ENCODE measurements around the gene STAM2.
A peak's percentile ranks its signal among the peaks of the same experiment; 100 is the strongest.
"Not testable (repeated sequence)": the region's sequence is repeated elsewhere in the genome, so short reads cannot be mapped to it uniquely, and the experiment has no call there.

The STAM2 gene

GRCh38 chr2:152175368-152176112 lies at the start of gene STAM2:
TSS of gene STAM2 (minus strand) at chr2:152175763. CDS start at chr2:152175642, 121 bp downstream.
- Histone ChIP-seq H3K9ac (ENCODE audit: low read length) (peak within 1 kb of the TSS; percentile 96), H3K36me3 (ENCODE audit: insufficient read depth, low read length) (no peaks in the 10 kb centered on the region), H3K27ac (ENCODE audit: low read depth, low read length) (peak within 1 kb of the TSS; percentile 93), H3K4me3 (ENCODE audit: low read depth in 1 of 2, low read length in 2 of 2) (peak within 1 kb of the TSS; percentile 82 to 95), H3K27me3 (ENCODE audit: control insufficient read depth in 1 of 2, insufficient read depth in 2 of 2, low read length in 2 of 2) (no peaks in the 10 kb centered on the region), H3K9me3 (ENCODE audit: low read length) (no peaks in the 10 kb centered on the region), H3K4me1 (ENCODE audit: insufficient read depth, low read length) (peaks cover 23% of the 10 kb centered on the region)

- peaks cover 17% of the 10 kb centered on the region for H3K4me1 ChIP-seq (ENCODE audit: insufficient read depth, low read length)
- no peaks in the 10 kb centered on the region for H3K9me3 ChIP-seq (ENCODE audit: low read length)
- H3K27me3 ChIP-seq (ENCODE audit: control insufficient read depth in 1 of 2, insufficient read depth in 2 of 2, low read length in 2 of 2), result no peaks in the 10 kb centered on the region
- H3K36me3 ChIP-seq (ENCODE audit: insufficient read depth, low read length), result no peaks in the 10 kb centered on the region
- H3K27ac ChIP-seq (ENCODE audit: low read depth, low read length), result no peak overlapping the region
- no peak overlapping the region for H3K9ac ChIP-seq (ENCODE audit: low read length)
- H3K4me3 ChIP-seq (ENCODE audit: low read depth in 1 of 2, low read length in 2 of 2), result no peak overlapping the region
Observed at GRCh38 chr2:152223977-152224376, 48.4 kb upstream of the STAM2 start.

- peak overlapping the region; percentile 66 for H3K27ac ChIP-seq (ENCODE audit: low read depth, low read length)
- H3K9me3 ChIP-seq (ENCODE audit: low read length), result no peaks in the 10 kb centered on the region
- H3K27me3 ChIP-seq (ENCODE audit: control insufficient read depth in 1 of 2, insufficient read depth in 2 of 2, low read length in 2 of 2), result no peaks in the 10 kb centered on the region
- H3K36me3 ChIP-seq (ENCODE audit: insufficient read depth, low read length), result no peaks in the 10 kb centered on the region
- no peak overlapping the region for H3K4me3 ChIP-seq (ENCODE audit: low read depth in 1 of 2, low read length in 2 of 2)
- H3K4me1 ChIP-seq (ENCODE audit: insufficient read depth, low read length), result peaks cover 17% of the 10 kb centered on the region
- H3K9ac ChIP-seq (ENCODE audit: low read length), result no peak overlapping the region
Observed at GRCh38 chr2:152222975-152223637, 47.5 kb upstream of the STAM2 start.

GRCh38 chr2:152221839-152222238 lies 46.3 kb upstream of the STAM2 start:
- no peak overlapping the region for H3K27ac ChIP-seq (ENCODE audit: low read depth, low read length)
- H3K4me3 ChIP-seq (ENCODE audit: low read depth in 1 of 2, low read length in 2 of 2), result no peak overlapping the region
- no peak overlapping the region for H3K9ac ChIP-seq (ENCODE audit: low read length)
- peaks cover 17% of the 10 kb centered on the region for H3K4me1 ChIP-seq (ENCODE audit: insufficient read depth, low read length)
- no peaks in the 10 kb centered on the region for H3K9me3 ChIP-seq (ENCODE audit: low read length)
- no peaks in the 10 kb centered on the region for H3K36me3 ChIP-seq (ENCODE audit: insufficient read depth, low read length)
- H3K27me3 ChIP-seq (ENCODE audit: control insufficient read depth in 1 of 2, insufficient read depth in 2 of 2, low read length in 2 of 2), result no peaks in the 10 kb centered on the region

- Histone ChIP-seq H3K9me3 (ENCODE audit: low read length) (no peaks in the 10 kb centered on the region), H3K4me1 (ENCODE audit: insufficient read depth, low read length) (peaks cover 14% of the 10 kb centered on the region), H3K9ac (ENCODE audit: low read length) (no peak overlapping the region), H3K36me3 (ENCODE audit: insufficient read depth, low read length) (no peaks in the 10 kb centered on the region), H3K4me3 (ENCODE audit: low read depth in 1 of 2, low read length in 2 of 2) (no peak overlapping the region), H3K27ac (ENCODE audit: low read depth, low read length) (no peak overlapping the region), H3K27me3 (ENCODE audit: control insufficient read depth in 1 of 2, insufficient read depth in 2 of 2, low read length in 2 of 2) (no peaks in the 10 kb centered on the region)
Observed at GRCh38 chr2:152219077-152219828, 43.7 kb upstream of the STAM2 start.

GRCh38 chr2:152201466-152201830 lies 25.9 kb upstream of the STAM2 start:
- Histone ChIP-seq H3K9ac (ENCODE audit: low read length) (no peak overlapping the region), H3K27me3 (ENCODE audit: control insufficient read depth in 1 of 2, insufficient read depth in 2 of 2, low read length in 2 of 2) (no peaks in the 10 kb centered on the region), H3K27ac (ENCODE audit: low read depth, low read length) (no peak overlapping the region), H3K4me3 (ENCODE audit: low read depth in 1 of 2, low read length in 2 of 2) (no peak overlapping the region), H3K36me3 (ENCODE audit: insufficient read depth, low read length) (no peaks in the 10 kb centered on the region), H3K9me3 (ENCODE audit: low read length) (no peaks in the 10 kb centered on the region), H3K4me1 (ENCODE audit: insufficient read depth, low read length) (no peaks in the 10 kb centered on the region)

- no peak overlapping the region for H3K27ac ChIP-seq (ENCODE audit: low read depth, low read length)
- no peak overlapping the region for H3K9ac ChIP-seq (ENCODE audit: low read length)
- H3K4me3 ChIP-seq (ENCODE audit: low read depth in 1 of 2, low read length in 2 of 2), result no peak overlapping the region
- no peaks in the 10 kb centered on the region for H3K36me3 ChIP-seq (ENCODE audit: insufficient read depth, low read length)
- no peaks in the 10 kb centered on the region for H3K4me1 ChIP-seq (ENCODE audit: insufficient read depth, low read length)
- H3K9me3 ChIP-seq (ENCODE audit: low read length), result no peaks in the 10 kb centered on the region
- no peaks in the 10 kb centered on the region for H3K27me3 ChIP-seq (ENCODE audit: control insufficient read depth in 1 of 2, insufficient read depth in 2 of 2, low read length in 2 of 2)
Observed at GRCh38 chr2:152200565-152201465, 25.3 kb upstream of the STAM2 start.

GRCh38 chr2:152200101-152200500 lies 24.5 kb upstream of the STAM2 start:
- Histone ChIP-seq H3K4me3 (ENCODE audit: low read depth in 1 of 2, low read length in 2 of 2) (no peak overlapping the region), H3K9me3 (ENCODE audit: low read length) (no peaks in the 10 kb centered on the region)

GRCh38 chr2:152198499-152198898 lies 22.9 kb upstream of the STAM2 start:
- no peaks in the 10 kb centered on the region for H3K4me1 ChIP-seq (ENCODE audit: insufficient read depth, low read length)
- no peaks in the 10 kb centered on the region for H3K36me3 ChIP-seq (ENCODE audit: insufficient read depth, low read length)
- H3K9me3 ChIP-seq (ENCODE audit: low read length), result no peaks in the 10 kb centered on the region
- H3K4me3 ChIP-seq (ENCODE audit: low read depth in 1 of 2, low read length in 2 of 2), result no peak overlapping the region
- H3K9ac ChIP-seq (ENCODE audit: low read length), result no peak overlapping the region
- no peak overlapping the region for H3K27ac ChIP-seq (ENCODE audit: low read depth, low read length)
- H3K27me3 ChIP-seq (ENCODE audit: control insufficient read depth in 1 of 2, insufficient read depth in 2 of 2, low read length in 2 of 2), result no peaks in the 10 kb centered on the region

More at GRCh38 chr2:152200101-152200500, 24.5 kb upstream of the STAM2 start:
- H3K4me1 ChIP-seq (ENCODE audit: insufficient read depth, low read length), result no peaks in the 10 kb centered on the region
- H3K27ac ChIP-seq (ENCODE audit: low read depth, low read length), result no peak overlapping the region
- H3K9ac ChIP-seq (ENCODE audit: low read length), result no peak overlapping the region
- H3K36me3 ChIP-seq (ENCODE audit: insufficient read depth, low read length), result no peaks in the 10 kb centered on the region
- no peaks in the 10 kb centered on the region for H3K27me3 ChIP-seq (ENCODE audit: control insufficient read depth in 1 of 2, insufficient read depth in 2 of 2, low read length in 2 of 2)

GRCh38 chr2:152197508-152198284 lies 22.1 kb upstream of the STAM2 start:
- H3K4me3 ChIP-seq (ENCODE audit: low read depth in 1 of 2, low read length in 2 of 2); H3K27ac ChIP-seq (ENCODE audit: low read depth, low read length); H3K36me3 ChIP-seq (ENCODE audit: insufficient read depth, low read length); H3K9ac ChIP-seq (ENCODE audit: low read length); H3K9me3 ChIP-seq (ENCODE audit: low read length); H3K4me1 ChIP-seq (ENCODE audit: insufficient read depth, low read length); H3K27me3 ChIP-seq (ENCODE audit: control insufficient read depth in 1 of 2, insufficient read depth in 2 of 2, low read length in 2 of 2): not testable (repeated sequence)
